Liver (tissue), 9 donors: ENCODE data around the gene PDE4D. TPM values are rescaled to one million over a fixed set of nuclear protein-coding genes. Genes with fewer than 3 reads are reported as not detected.

ENCODE experiments used
- DNase-seq: peaks from one replicate; pipeline ENCODE4 v3.0.0-alpha.2; 2017; ENCODE audit warnings: low spot score
- H3K27ac ChIP-seq, 2 donors: one replicate each; pipeline ENCODE4 v1.7.0; 2013; ENCODE audit warnings: inconsistent platforms in 2 of 2, low read length in 2 of 2, control low read depth in 1 of 2, low read depth in 1 of 2, mild to moderate bottlenecking in 1 of 2
- H3K27me3 ChIP-seq, 4 donors: one replicate each; pipeline versions ENCODE4 v1.6.1 to v1.7.0; 2013; ENCODE audit warnings: low read length in 3 of 4, inconsistent platforms in 1 of 4, mild to moderate bottlenecking in 1 of 4, moderate library complexity in 1 of 4; ENCODE audit not compliant: control insufficient read depth in 4 of 4, insufficient read depth in 4 of 4
- H3K36me3 ChIP-seq, 4 donors: one replicate each; pipeline versions ENCODE4 v1.6.1 to v1.7.0; 2013; ENCODE audit warnings: low read length in 3 of 4, mild to moderate bottlenecking in 3 of 4, low read depth in 1 of 4, moderate library complexity in 1 of 4; ENCODE audit not compliant: control insufficient read depth in 4 of 4, insufficient read depth in 3 of 4
- H3K4me1 ChIP-seq, 4 donors: one replicate each; pipeline versions ENCODE4 v1.6.1 to v1.7.0; 2013; ENCODE audit warnings: low read length in 3 of 4, mild to moderate bottlenecking in 3 of 4, moderate library complexity in 1 of 4; ENCODE audit not compliant: control insufficient read depth in 4 of 4, insufficient read depth in 4 of 4
- H3K4me3 ChIP-seq, 3 donors: one replicate each; pipeline versions ENCODE4 v1.6.1 to v1.7.0; 2013; ENCODE audit warnings: low read length in 3 of 3, control low read depth in 1 of 3, low read depth in 1 of 3, mild to moderate bottlenecking in 1 of 3
- H3K9ac ChIP-seq, 2 donors: one replicate each; pipeline ENCODE4 v1.7.0; 2013; ENCODE audit warnings: low read length in 2 of 2, mild to moderate bottlenecking in 2 of 2, moderate library complexity in 2 of 2, control low read depth in 1 of 2, low read depth in 1 of 2
- H3K9me3 ChIP-seq, 4 donors: one replicate each; pipeline versions ENCODE4 v1.6.1 to v1.7.0; 2013; ENCODE audit warnings: low read length in 3 of 4; ENCODE audit not compliant: control insufficient read depth in 4 of 4
- ATF3 ChIP-seq: IDR thresholded peaks from 2 replicates; pipeline ENCODE4 v1.6.1; 2016; ENCODE audit warnings: antibody characterized with exemption
- CTCF ChIP-seq: fragments of 150-350 bp; IDR thresholded peaks from 2 replicates; pipeline ENCODE4 v1.5.1; 2017; ENCODE audit warnings: improper control_type of control experiment, low read depth, low read length; ENCODE audit not compliant: missing input control
- EGR1 ChIP-seq, 2 donors: IDR thresholded peaks; 2 replicates each; pipeline ENCODE4 v1.6.1; 2016 to 2018; ENCODE audit warnings: antibody characterized with exemption in 2 of 2, low read depth in 2 of 2
- FOXA1 ChIP-seq: IDR thresholded peaks from 2 replicates; pipeline ENCODE4 v1.6.1; 2016; ENCODE audit warnings: antibody characterized with exemption
- FOXA2 ChIP-seq: IDR thresholded peaks from 2 replicates; pipeline ENCODE4 v1.6.1; 2016; ENCODE audit warnings: antibody characterized with exemption
- GABPA ChIP-seq, 2 donors: IDR thresholded peaks in 1 of 2; conservative IDR thresholded peaks in 1 of 2; 2 replicates each; pipeline ENCODE4 v1.6.1; 2016; ENCODE audit warnings: antibody characterized with exemption in 2 of 2, mild to moderate bottlenecking in 1 of 2, moderate library complexity in 1 of 2
- HNF4A ChIP-seq, 2 donors: conservative IDR thresholded peaks; 2 replicates each; pipeline ENCODE4 v1.6.1; 2016; ENCODE audit warnings: antibody characterized with exemption in 2 of 2, mild to moderate bottlenecking in 2 of 2
- HNF4G ChIP-seq: IDR thresholded peaks from 2 replicates; pipeline ENCODE4 v1.6.1; 2016; ENCODE audit warnings: antibody characterized with exemption
- JUND ChIP-seq, 2 donors: IDR thresholded peaks; 2 replicates each; pipeline ENCODE4 v1.6.1; 2016; ENCODE audit warnings: antibody characterized with exemption in 2 of 2
- MAX ChIP-seq: IDR thresholded peaks from 2 replicates; pipeline ENCODE4 v1.6.1; 2016; ENCODE audit warnings: antibody characterized with exemption
- NR2F2 ChIP-seq: IDR thresholded peaks from 2 replicates; pipeline ENCODE4 v1.6.1; 2016; ENCODE audit warnings: antibody characterized with exemption
- RAD21 ChIP-seq, 2 donors: IDR thresholded peaks; 2 replicates each; pipeline ENCODE4 v1.6.1; 2016; ENCODE audit warnings: antibody characterized with exemption in 2 of 2, mild to moderate bottlenecking in 2 of 2
- REST ChIP-seq: IDR thresholded peaks from 2 replicates; pipeline ENCODE4 v1.6.1; 2016; ENCODE audit warnings: antibody characterized with exemption, mild to moderate bottlenecking
- RXRA ChIP-seq, 2 donors: IDR thresholded peaks; 2 replicates each; pipeline ENCODE4 v1.6.1; 2017 to 2018; ENCODE audit warnings: antibody characterized with exemption in 2 of 2, mild to moderate bottlenecking in 1 of 2
- SP1 ChIP-seq: IDR thresholded peaks from 2 replicates; pipeline ENCODE4 v1.6.1; 2018; ENCODE audit warnings: antibody characterized with exemption, mild to moderate bottlenecking
- TAF1 ChIP-seq: conservative IDR thresholded peaks from 2 replicates; pipeline ENCODE4 v1.6.1; 2016; ENCODE audit warnings: antibody characterized with exemption, mild to moderate bottlenecking
- YY1 ChIP-seq: IDR thresholded peaks from 2 replicates; pipeline ENCODE4 v1.6.1; 2016; ENCODE audit warnings: antibody characterized with exemption, mild to moderate bottlenecking
- ZBTB33 ChIP-seq: IDR thresholded peaks from 2 replicates; pipeline ENCODE4 v1.6.1; 2016; ENCODE audit warnings: antibody characterized with exemption
- WGBS: extraction: QIAGEN DNeasy Blood & Tissue Kit; methylation state at CpG from one replicate; pipeline ENCODE4 v1.1.7; 2013; 5-methylcytosine and 5-hydroxymethylcytosine counted together
- polyA plus RNA-seq, 2 donors: library from polyadenylated mRNA; stranded (reverse) in 1 of 2; unstranded in 1 of 2; fragments of 200-250 nt in 1 of 2; fragments of >200 nt in 1 of 2; fragmentation: Nextera tagmentation in 1 of 2; extraction: Ambion mirVana in 1 of 2; gene quantifications; one replicate each; pipeline versions ENCODE4 v1.2.1 to v1.2.3, GENCODE V29; 2013 to 2015
- total RNA-seq, 2 donors: library from RNA; depleted of rRNA; stranded (reverse); fragments of >200 nt; gene quantifications; one replicate each; pipeline ENCODE4 v1.2.3, GENCODE V29; 2014
- donor health status: healthy.
- donor health status: healthy.
- donor health status: healthy.
- donor health status: healthy.
- donor health status: healthy.

PDE4D gene
- total and polyA plus RNA-seq, 4 donors: 0.67 to 11.9 (median 6.5) TPM

GRCh38 chr5:59177644-59178043 lies 715.9 kb downstream of the PDE4D start:
- Histone ChIP-seq H3K4me1 (no peaks in the 10 kb centered on the region), H3K36me3 (no peaks in the 10 kb centered on the region), H3K4me3 (no peak overlapping the region), H3K27me3 (no peaks in the 10 kb centered on the region), H3K9me3 (no peaks in the 10 kb centered on the region), H3K27ac (no peak overlapping the region), H3K9ac (no peak overlapping the region)
- no peak for DNase-seq
- no peak for TF ChIP-seq ZBTB33
- TF ChIP-seq CTCF: no peak
- no peak for TF ChIP-seq RAD21 (IDR thresholded peaks at IDR 0.05)
- no peak for TF ChIP-seq NR2F2
- no peak for TF ChIP-seq JUND (IDR thresholded peaks at IDR 0.05)
- no peak for TF ChIP-seq HNF4A (conservative IDR thresholded peaks at IDR 0.05)
- no peak for TF ChIP-seq ATF3
- TF ChIP-seq RXRA (IDR thresholded peaks at IDR 0.05): no peak
- TF ChIP-seq SP1: no peak
- TF ChIP-seq EGR1 (IDR thresholded peaks at IDR 0.05; ENCODE audit: low read depth in 2 of 2): no peak
- no peak for TF ChIP-seq GABPA (IDR thresholded peaks at IDR 0.05 in 1 of 2, conservative IDR thresholded peaks at IDR 0.05 in 1 of 2)
- TF ChIP-seq TAF1: no peak
- TF ChIP-seq MAX: no peak
- no peak for TF ChIP-seq HNF4G
- TF ChIP-seq FOXA2: no peak
- TF ChIP-seq FOXA1: no peak
- no peak for TF ChIP-seq REST
- no peak for TF ChIP-seq YY1
- WGBS: 95% methylated on average over 3 of the region's 3 CpGs
